Type B pancreatic cell (in vitro differentiated cells): ENCODE measurements around the gene DPPA3. TPM values are rescaled to one million over a fixed set of nuclear protein-coding genes. Genes with fewer than 3 reads are reported as not detected.
"Not testable (repeated sequence)": the region's sequence is repeated elsewhere in the genome, so short reads cannot be mapped to it uniquely, and the experiment has no call there.

Source experiments
- DNase-seq: peaks from one replicate; pipeline ENCODE4 v3.0.0; 2021; ENCODE audit warnings: mixed read lengths; ENCODE audit not compliant: unreplicated experiment; ENCODE audit errors: extremely low spot score
- H3K27ac Mint-ChIP-seq: 2 replicates; pipeline ENCODE4 v1.8.0; 2021; ENCODE audit warnings: mild to moderate bottlenecking, mixed read lengths
- H3K27me3 Mint-ChIP-seq: 2 replicates; pipeline ENCODE4 v1.8.0; 2021; ENCODE audit warnings: mixed read lengths
- H3K36me3 Mint-ChIP-seq: 2 replicates; pipeline ENCODE4 v1.8.0; 2021; ENCODE audit warnings: mixed read lengths
- H3K4me1 Mint-ChIP-seq: one replicate; pipeline ENCODE4 v1.8.0; 2021; ENCODE audit warnings: mixed read lengths; ENCODE audit not compliant: unreplicated experiment
- H3K4me3 Mint-ChIP-seq: 2 replicates; pipeline ENCODE4 v1.8.0; 2021; ENCODE audit warnings: mild to moderate bottlenecking, mixed read lengths
- H3K9me3 Mint-ChIP-seq: 2 replicates; pipeline ENCODE4 v1.8.0; 2021; ENCODE audit warnings: mixed read lengths
- CTCF ChIP-seq: fragments of 200-600 bp; sonication (generic); conservative IDR thresholded peaks from 2 replicates; pipeline ENCODE4 v1.5.0; 2021; ENCODE audit warnings: antibody characterized with exemption, mild to moderate bottlenecking
- long read RNA-seq: library from polyadenylated mRNA; unstranded; transcript quantifications from one replicate; pipeline ENCODE4 v2.0.0, GENCODE V29; 2020
- total RNA-seq: library from RNA; stranded (reverse); gene quantifications from 2 replicates; pipeline ENCODE4 v1.2.1, GENCODE V29; 2021; ENCODE audit warnings: low replicate concordance

The DPPA3 gene
- total RNA-seq = not detected in 2 replicates
- long read RNA-seq = 0 reads

- no peaks in the 10 kb centered on the region for H3K4me1 Mint-ChIP-seq
- no peaks in the 10 kb centered on the region for H3K9me3 Mint-ChIP-seq
- no peak within 1 kb of the TSS for H3K4me3 Mint-ChIP-seq
- H3K27me3 Mint-ChIP-seq = peaks cover 11% of the 10 kb centered on the region
- peaks cover 5% of the 10 kb centered on the region for H3K36me3 Mint-ChIP-seq
- no peak for DNase-seq
- no peak within 1 kb of the TSS for H3K27ac Mint-ChIP-seq
- TF ChIP-seq CTCF = no peak
Observed at GRCh38 chr12:7711133-7711532, at the start of gene DPPA3. DPPA3 (plus strand) TSS chr12:7711433; CDS start chr12:7711571, 138 bp downstream.

GRCh38 chr12:7661741-7662140 is 49.5 kb upstream of the DPPA3 start:
- TF ChIP-seq CTCF = no peak
- H3K4me1 Mint-ChIP-seq = no peaks in the 10 kb centered on the region
- DNase-seq = no peak
- H3K27me3 Mint-ChIP-seq = no peaks in the 10 kb centered on the region
- H3K4me3 Mint-ChIP-seq = no peak overlapping the region
- no peaks in the 10 kb centered on the region for H3K9me3 Mint-ChIP-seq
- H3K27ac Mint-ChIP-seq = no peak overlapping the region
- no peaks in the 10 kb centered on the region for H3K36me3 Mint-ChIP-seq

GRCh38 chr12:7666595-7666994 is 44.6 kb upstream of the DPPA3 start:
- Mint-ChIP-seq H3K4me1 (no peaks in the 10 kb centered on the region), H3K36me3 (no peaks in the 10 kb centered on the region), H3K27me3 (no peaks in the 10 kb centered on the region), H3K27ac (no peak overlapping the region), H3K4me3 (no peak overlapping the region), H3K9me3 (no peaks in the 10 kb centered on the region)
- DNase-seq = no peak
- no peak for TF ChIP-seq CTCF

- no peaks in the 10 kb centered on the region for H3K9me3 Mint-ChIP-seq
- no peak overlapping the region for H3K27ac Mint-ChIP-seq
- H3K4me1 Mint-ChIP-seq = no peaks in the 10 kb centered on the region
- no peaks in the 10 kb centered on the region for H3K27me3 Mint-ChIP-seq
- H3K36me3 Mint-ChIP-seq = no peaks in the 10 kb centered on the region
- peak; percentile 55 for TF ChIP-seq CTCF
- H3K4me3 Mint-ChIP-seq = no peak overlapping the region
- DNase-seq = no peak
Observed at GRCh38 chr12:7667125-7667524, 44.1 kb upstream of the DPPA3 start.

GRCh38 chr12:7668171-7668570 is 43.1 kb upstream of the DPPA3 start:
- Mint-ChIP-seq H3K27ac (no peak overlapping the region), H3K4me1 (no peaks in the 10 kb centered on the region), H3K36me3 (no peaks in the 10 kb centered on the region), H3K27me3 (no peaks in the 10 kb centered on the region), H3K4me3 (no peak overlapping the region), H3K9me3 (no peaks in the 10 kb centered on the region)
- no peak for DNase-seq
- no peak for TF ChIP-seq CTCF

GRCh38 chr12:7675455-7675854 is 35.8 kb upstream of the DPPA3 start:
- H3K27ac Mint-ChIP-seq, H3K4me3 Mint-ChIP-seq, H3K27me3 Mint-ChIP-seq, H3K9me3 Mint-ChIP-seq, DNase-seq, H3K36me3 Mint-ChIP-seq, H3K4me1 Mint-ChIP-seq: not testable (repeated sequence)
